Lower leg skin (tissue), 3 donors: ENCODE data around the gene BIN1.

Source experiments
- POLR2A ChIP-seq, 2 donors: fragments of 450-650 bp; IDR thresholded peaks; one replicate each; pipeline ENCODE4 v1.6.1; 2016 to 2017; ENCODE audit warnings: antibody characterized with exemption in 2 of 2, mild to moderate bottlenecking in 1 of 2, moderate library complexity in 1 of 2
- TF ChIP-seq, protein P1 (sequence below), 3 donors: fragments of 450-650 bp; IDR thresholded peaks; one replicate each; pipeline ENCODE4 v1.5.1; 2016; ENCODE audit warnings: antibody characterized with exemption in 3 of 3, mild to moderate bottlenecking in 3 of 3, moderate library complexity in 2 of 3

DNA sequence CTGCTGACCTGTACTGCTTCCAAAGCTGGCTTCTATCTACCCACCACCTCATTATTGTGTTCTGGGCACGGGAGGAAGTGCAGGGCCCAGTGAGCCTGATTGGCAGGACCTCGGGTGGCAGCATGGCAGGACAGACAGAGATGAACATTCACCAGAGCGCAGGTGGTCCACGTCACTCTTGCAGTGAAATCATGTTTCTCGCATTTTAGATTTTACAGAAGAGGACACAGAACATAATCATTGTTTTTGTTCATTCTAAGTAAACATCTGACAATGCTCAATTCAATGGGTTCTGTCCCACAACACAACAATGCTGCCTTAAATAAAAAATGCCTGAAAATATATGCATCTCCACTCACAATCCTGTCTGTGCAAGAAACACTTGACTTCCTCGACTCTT, 11.5 kb upstream of the BIN1 start:
- TF ChIP-seq, protein P1, sequence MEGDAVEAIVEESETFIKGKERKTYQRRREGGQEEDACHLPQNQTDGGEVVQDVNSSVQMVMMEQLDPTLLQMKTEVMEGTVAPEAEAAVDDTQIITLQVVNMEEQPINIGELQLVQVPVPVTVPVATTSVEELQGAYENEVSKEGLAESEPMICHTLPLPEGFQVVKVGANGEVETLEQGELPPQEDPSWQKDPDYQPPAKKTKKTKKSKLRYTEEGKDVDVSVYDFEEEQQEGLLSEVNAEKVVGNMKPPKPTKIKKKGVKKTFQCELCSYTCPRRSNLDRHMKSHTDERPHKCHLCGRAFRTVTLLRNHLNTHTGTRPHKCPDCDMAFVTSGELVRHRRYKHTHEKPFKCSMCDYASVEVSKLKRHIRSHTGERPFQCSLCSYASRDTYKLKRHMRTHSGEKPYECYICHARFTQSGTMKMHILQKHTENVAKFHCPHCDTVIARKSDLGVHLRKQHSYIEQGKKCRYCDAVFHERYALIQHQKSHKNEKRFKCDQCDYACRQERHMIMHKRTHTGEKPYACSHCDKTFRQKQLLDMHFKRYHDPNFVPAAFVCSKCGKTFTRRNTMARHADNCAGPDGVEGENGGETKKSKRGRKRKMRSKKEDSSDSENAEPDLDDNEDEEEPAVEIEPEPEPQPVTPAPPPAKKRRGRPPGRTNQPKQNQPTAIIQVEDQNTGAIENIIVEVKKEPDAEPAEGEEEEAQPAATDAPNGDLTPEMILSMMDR (IDR thresholded peaks at IDR 0.05): no peak
- no peak for TF ChIP-seq POLR2A (IDR thresholded peaks at IDR 0.05)
